HepG2 (cell line): ENCODE measurements around the gene TMEM221. TPM values are rescaled to one million over a fixed set of nuclear protein-coding genes. Genes with fewer than 3 reads are reported as not detected.

Source experiments
- MIER2 ChIP-seq: IDR thresholded peaks from 2 replicates; pipeline ENCODE4 v1.6.1; 2016; ENCODE audit warnings: missing biosample characterization, missing genetic modification reagents
- ZMYM2 ChIP-seq: sonication (generic); formaldehyde crosslinking; IDR thresholded peaks from 2 replicates; pipeline ENCODE4 v1.8.0; 2022; ENCODE audit warnings: mild to moderate bottlenecking, missing genetic modification reagents
- ZNF350 ChIP-seq: sonication (generic); formaldehyde crosslinking; IDR thresholded peaks from 2 replicates; pipeline ENCODE4 v1.4.0; 2020; ENCODE audit warnings: mild to moderate bottlenecking, low read depth, missing genetic modification reagents, borderline replicate concordance
- ZNF547 ChIP-seq: sonication (generic); formaldehyde crosslinking; IDR thresholded peaks from 2 replicates; pipeline ENCODE4 v1.5.1; 2020; ENCODE audit warnings: mild to moderate bottlenecking, missing genetic modification reagents
- polyA plus RNA-seq, 8 experiments: library from polyadenylated mRNA; depleted of rRNA in 3 of 8; stranded (reverse) in 7 of 8; unstranded in 1 of 8; fragments of >200 nt; fragmentation: Illumina TruSeq in 4 of 8; extraction: Trizol in 4 of 8; gene quantifications; 2 replicates each; pipeline versions ENCODE4 v1.2.1 to v1.2.3, GENCODE V29; 2011 to 2016; ENCODE audit warnings: low read depth in 4 of 8, missing spikeins in 1 of 8, mixed read lengths in 1 of 8; ENCODE audit not compliant: insufficient read depth in 1 of 8
- total RNA-seq, 5 experiments: library from RNA; depleted of rRNA; stranded (reverse); fragments of >200 nt; fragmentation: Illumina TruSeq; extraction: Trizol; gene quantifications; 2 replicates each; pipeline ENCODE4 v1.2.3, GENCODE V29; 2016; ENCODE audit warnings: low read depth in 1 of 5
- TF ChIP-seq, protein P1 (sequence below): sonication (generic); formaldehyde crosslinking; IDR thresholded peaks from 2 replicates; pipeline ENCODE4 v1.9.0; 2021; ENCODE audit warnings: mild to moderate bottlenecking, missing genetic modification reagents
- TF ChIP-seq, protein P2 (sequence below): IDR thresholded peaks from 2 replicates; pipeline ENCODE4 v1.6.1; 2016
- TF ChIP-seq, protein P3 (sequence below): sonication (generic); formaldehyde crosslinking; IDR thresholded peaks from 2 replicates; pipeline ENCODE4 v1.5.1; 2020; ENCODE audit warnings: mild to moderate bottlenecking, missing genetic modification reagents, moderate library complexity

The TMEM221 gene
- total and polyA plus RNA-seq, 2 of the 13 experiments (the other 11 are each of a cell fraction or from before 2014, with no cell fraction given) = 0.33 to 0.77 TPM

- TF ChIP-seq, protein P1, sequence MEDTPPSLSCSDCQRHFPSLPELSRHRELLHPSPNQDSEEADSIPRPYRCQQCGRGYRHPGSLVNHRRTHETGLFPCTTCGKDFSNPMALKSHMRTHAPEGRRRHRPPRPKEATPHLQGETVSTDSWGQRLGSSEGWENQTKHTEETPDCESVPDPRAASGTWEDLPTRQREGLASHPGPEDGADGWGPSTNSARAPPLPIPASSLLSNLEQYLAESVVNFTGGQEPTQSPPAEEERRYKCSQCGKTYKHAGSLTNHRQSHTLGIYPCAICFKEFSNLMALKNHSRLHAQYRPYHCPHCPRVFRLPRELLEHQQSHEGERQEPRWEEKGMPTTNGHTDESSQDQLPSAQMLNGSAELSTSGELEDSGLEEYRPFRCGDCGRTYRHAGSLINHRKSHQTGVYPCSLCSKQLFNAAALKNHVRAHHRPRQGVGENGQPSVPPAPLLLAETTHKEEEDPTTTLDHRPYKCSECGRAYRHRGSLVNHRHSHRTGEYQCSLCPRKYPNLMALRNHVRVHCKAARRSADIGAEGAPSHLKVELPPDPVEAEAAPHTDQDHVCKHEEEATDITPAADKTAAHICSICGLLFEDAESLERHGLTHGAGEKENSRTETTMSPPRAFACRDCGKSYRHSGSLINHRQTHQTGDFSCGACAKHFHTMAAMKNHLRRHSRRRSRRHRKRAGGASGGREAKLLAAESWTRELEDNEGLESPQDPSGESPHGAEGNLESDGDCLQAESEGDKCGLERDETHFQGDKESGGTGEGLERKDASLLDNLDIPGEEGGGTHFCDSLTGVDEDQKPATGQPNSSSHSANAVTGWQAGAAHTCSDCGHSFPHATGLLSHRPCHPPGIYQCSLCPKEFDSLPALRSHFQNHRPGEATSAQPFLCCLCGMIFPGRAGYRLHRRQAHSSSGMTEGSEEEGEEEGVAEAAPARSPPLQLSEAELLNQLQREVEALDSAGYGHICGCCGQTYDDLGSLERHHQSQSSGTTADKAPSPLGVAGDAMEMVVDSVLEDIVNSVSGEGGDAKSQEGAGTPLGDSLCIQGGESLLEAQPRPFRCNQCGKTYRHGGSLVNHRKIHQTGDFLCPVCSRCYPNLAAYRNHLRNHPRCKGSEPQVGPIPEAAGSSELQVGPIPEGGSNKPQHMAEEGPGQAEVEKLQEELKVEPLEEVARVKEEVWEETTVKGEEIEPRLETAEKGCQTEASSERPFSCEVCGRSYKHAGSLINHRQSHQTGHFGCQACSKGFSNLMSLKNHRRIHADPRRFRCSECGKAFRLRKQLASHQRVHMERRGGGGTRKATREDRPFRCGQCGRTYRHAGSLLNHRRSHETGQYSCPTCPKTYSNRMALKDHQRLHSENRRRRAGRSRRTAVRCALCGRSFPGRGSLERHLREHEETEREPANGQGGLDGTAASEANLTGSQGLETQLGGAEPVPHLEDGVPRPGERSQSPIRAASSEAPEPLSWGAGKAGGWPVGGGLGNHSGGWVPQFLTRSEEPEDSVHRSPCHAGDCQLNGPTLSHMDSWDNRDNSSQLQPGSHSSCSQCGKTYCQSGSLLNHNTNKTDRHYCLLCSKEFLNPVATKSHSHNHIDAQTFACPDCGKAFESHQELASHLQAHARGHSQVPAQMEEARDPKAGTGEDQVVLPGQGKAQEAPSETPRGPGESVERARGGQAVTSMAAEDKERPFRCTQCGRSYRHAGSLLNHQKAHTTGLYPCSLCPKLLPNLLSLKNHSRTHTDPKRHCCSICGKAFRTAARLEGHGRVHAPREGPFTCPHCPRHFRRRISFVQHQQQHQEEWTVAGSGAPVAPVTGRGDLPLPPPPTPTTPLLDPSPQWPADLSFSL (CRISPR knock-in tag) = no peak
- no peak for TF ChIP-seq ZNF350
- no peak for TF ChIP-seq MIER2
- TF ChIP-seq ZNF547 (CRISPR knock-in tag) = peak; percentile 53; the same call in 1 of the 2 replicates
- TF ChIP-seq, protein P2, sequence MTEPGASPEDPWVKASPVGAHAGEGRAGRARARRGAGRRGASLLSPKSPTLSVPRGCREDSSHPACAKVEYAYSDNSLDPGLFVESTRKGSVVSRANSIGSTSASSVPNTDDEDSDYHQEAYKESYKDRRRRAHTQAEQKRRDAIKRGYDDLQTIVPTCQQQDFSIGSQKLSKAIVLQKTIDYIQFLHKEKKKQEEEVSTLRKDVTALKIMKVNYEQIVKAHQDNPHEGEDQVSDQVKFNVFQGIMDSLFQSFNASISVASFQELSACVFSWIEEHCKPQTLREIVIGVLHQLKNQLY = 0 out of 2 replicates have a peak, but pooled peaks have one; percentile 12
- TF ChIP-seq, protein P3, sequence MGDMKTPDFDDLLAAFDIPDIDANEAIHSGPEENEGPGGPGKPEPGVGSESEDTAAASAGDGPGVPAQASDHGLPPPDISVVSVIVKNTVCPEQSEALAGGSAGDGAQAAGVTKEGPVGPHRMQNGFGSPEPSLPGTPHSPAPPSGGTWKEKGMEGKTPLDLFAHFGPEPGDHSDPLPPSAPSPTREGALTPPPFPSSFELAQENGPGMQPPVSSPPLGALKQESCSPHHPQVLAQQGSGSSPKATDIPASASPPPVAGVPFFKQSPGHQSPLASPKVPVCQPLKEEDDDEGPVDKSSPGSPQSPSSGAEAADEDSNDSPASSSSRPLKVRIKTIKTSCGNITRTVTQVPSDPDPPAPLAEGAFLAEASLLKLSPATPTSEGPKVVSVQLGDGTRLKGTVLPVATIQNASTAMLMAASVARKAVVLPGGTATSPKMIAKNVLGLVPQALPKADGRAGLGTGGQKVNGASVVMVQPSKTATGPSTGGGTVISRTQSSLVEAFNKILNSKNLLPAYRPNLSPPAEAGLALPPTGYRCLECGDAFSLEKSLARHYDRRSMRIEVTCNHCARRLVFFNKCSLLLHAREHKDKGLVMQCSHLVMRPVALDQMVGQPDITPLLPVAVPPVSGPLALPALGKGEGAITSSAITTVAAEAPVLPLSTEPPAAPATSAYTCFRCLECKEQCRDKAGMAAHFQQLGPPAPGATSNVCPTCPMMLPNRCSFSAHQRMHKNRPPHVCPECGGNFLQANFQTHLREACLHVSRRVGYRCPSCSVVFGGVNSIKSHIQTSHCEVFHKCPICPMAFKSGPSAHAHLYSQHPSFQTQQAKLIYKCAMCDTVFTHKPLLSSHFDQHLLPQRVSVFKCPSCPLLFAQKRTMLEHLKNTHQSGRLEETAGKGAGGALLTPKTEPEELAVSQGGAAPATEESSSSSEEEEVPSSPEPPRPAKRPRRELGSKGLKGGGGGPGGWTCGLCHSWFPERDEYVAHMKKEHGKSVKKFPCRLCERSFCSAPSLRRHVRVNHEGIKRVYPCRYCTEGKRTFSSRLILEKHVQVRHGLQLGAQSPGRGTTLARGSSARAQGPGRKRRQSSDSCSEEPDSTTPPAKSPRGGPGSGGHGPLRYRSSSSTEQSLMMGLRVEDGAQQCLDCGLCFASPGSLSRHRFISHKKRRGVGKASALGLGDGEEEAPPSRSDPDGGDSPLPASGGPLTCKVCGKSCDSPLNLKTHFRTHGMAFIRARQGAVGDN = peak; percentile 8; the same call in 1 of the 2 replicates
- no peak for TF ChIP-seq ZMYM2 (CRISPR knock-in tag)
These were observed 56.9 kb downstream of the TMEM221 start (continued) for GRCh38 chr19:17391371-17392151.
